GM12878 (cell line): ENCODE data around the gene ZNF525. TPM values are rescaled to one million over a fixed set of nuclear protein-coding genes. Genes with fewer than 3 reads are reported as not detected.

Source experiments
- ATAC-seq: fragments of 200-7000 bp; cut with Tn5 transposase; 3 replicates; pipeline ENCODE4 v1.9.1; 2020; ENCODE audit warnings: mild to moderate bottlenecking, moderate library complexity
- BruUV-seq: library from RNA; stranded (reverse); fragments of 400-500 nt; replicated peaks from 2 replicates; lab custom pipeline; 2021; lab: Mats Ljungman, UMichigan
- CTCF ChIA-PET: fragments of 300-600 bp; sonication (Branson Sonifier 250); formaldehyde crosslinking; extraction: SDS; loops from one replicate; lab custom pipeline; 2021; ENCODE audit warnings: inconsistent platforms; lab: Yijun Ruan, JAX
- POLR2A ChIA-PET: fragments of 350-600 bp; formaldehyde crosslinking; extraction: SDS; loops from one replicate; lab custom pipeline; 2021; ENCODE audit warnings: inconsistent platforms; lab: Charles Lee
- RAD21 ChIA-PET: fragments of 300-600 bp; sonication (Branson Sonifier 250); formaldehyde crosslinking; loops from one replicate; lab custom pipeline; 2023; ENCODE audit warnings: antibody characterized with exemption; ENCODE audit not compliant: unreplicated experiment; lab: Charles Lee
- SMC1A ChIA-PET: fragments of 300-600 bp; sonication (Branson Sonifier 250); formaldehyde crosslinking; loops from one replicate; lab custom pipeline; 2023; ENCODE audit not compliant: unreplicated experiment, uncharacterized antibody; lab: Charles Lee
- DNase-seq: peaks from one replicate; pipeline ENCODE4 v3.0.0-alpha.2; 2011; ENCODE audit warnings: low read depth, low spot score
- FAIRE-seq: peaks from 3 replicates; lab custom pipeline; 2011; peaks lifted over from hg19 to GRCh38; lab: Jason Lieb, UNC
- H2AFZ ChIP-seq: 2 replicates; pipeline ENCODE4 v1.6.0; 2011; ENCODE audit warnings: low read depth, low read length, control low read depth; ENCODE audit not compliant: control insufficient read depth
- H3K27ac ChIP-seq: 2 replicates; pipeline ENCODE4 v1.5.1; 2011; ENCODE audit warnings: control low read depth; ENCODE audit not compliant: control insufficient read depth, insufficient read depth
- H3K27me3 ChIP-seq, 2 experiments: replicated peaks in 1 of 2; 2 replicates each; pipeline versions ENCODE4 v1.6.0 to v1.6.1; 2011; ENCODE audit warnings: low read length in 1 of 2; ENCODE audit not compliant: control insufficient read depth in 2 of 2, insufficient read depth in 2 of 2
- H3K36me3 ChIP-seq, 2 experiments: 2 replicates each; pipeline ENCODE4 v1.5.1; 2011; ENCODE audit warnings: low read length in 1 of 2; ENCODE audit not compliant: control insufficient read depth in 2 of 2, insufficient read depth in 2 of 2
- H3K4me1 ChIP-seq: 2 replicates; pipeline ENCODE4 v1.6.1; 2011; ENCODE audit warnings: mild to moderate bottlenecking, low read length, moderate library complexity, mixed read lengths; ENCODE audit not compliant: control insufficient read depth, insufficient read depth
- H3K4me2 ChIP-seq: 2 replicates; pipeline ENCODE4 v1.6.0; 2011; ENCODE audit warnings: control low read depth; ENCODE audit not compliant: control insufficient read depth, insufficient read depth
- H3K4me3 ChIP-seq: fragments of 200-600 bp; sonication (generic); 2 replicates; pipeline ENCODE4 v1.5.1; 2016
- H3K79me2 ChIP-seq: 2 replicates; pipeline ENCODE4 v1.6.0; 2011; ENCODE audit warnings: low read length; ENCODE audit not compliant: control insufficient read depth, insufficient read depth
- H3K9ac ChIP-seq: 2 replicates; pipeline ENCODE4 v1.8.0; 2011; ENCODE audit warnings: low read length, control low read depth, mixed read lengths; ENCODE audit not compliant: control insufficient read depth, insufficient read depth
- H3K9me3 ChIP-seq: replicated peaks from 3 replicates; pipeline ENCODE4 v1.5.1; 2011; ENCODE audit warnings: mild to moderate bottlenecking, low read length; ENCODE audit not compliant: control insufficient read depth, insufficient read depth
- H4K20me1 ChIP-seq: 2 replicates; pipeline ENCODE4 v1.6.0; 2011; ENCODE audit not compliant: control insufficient read depth, insufficient read depth
- ASH2L ChIP-seq: fragments of 300-600, 200-600 bp; sonication (generic); IDR thresholded peaks from 2 replicates; pipeline ENCODE4 v1.6.1; 2017; ENCODE audit warnings: low read depth, mild to moderate bottlenecking, borderline replicate concordance
- ATF2 ChIP-seq: IDR thresholded peaks from 2 replicates; pipeline ENCODE4 v1.6.1; 2012; ENCODE audit warnings: low read length, inconsistent platforms
- CBX5 ChIP-seq: sonication (generic); IDR thresholded peaks from 2 replicates; pipeline ENCODE4 v1.6.1; 2016; ENCODE audit warnings: low read depth, moderate library complexity, mild to moderate bottlenecking, inconsistent platforms
- CEBPZ ChIP-seq: fragments of 150-350 bp; IDR thresholded peaks from 2 replicates; pipeline ENCODE4 v1.6.1; 2016; ENCODE audit warnings: low read depth, low read length
- E2F4 ChIP-seq: IDR thresholded peaks from 2 replicates; pipeline ENCODE4 v1.6.1; 2012; ENCODE audit warnings: low read depth, low read length, improper control_type of control experiment
- EED ChIP-seq: sonication (generic); IDR thresholded peaks from 2 replicates; pipeline ENCODE4 v1.6.1; 2016; ENCODE audit warnings: antibody characterized with exemption, low read depth
- EGR1 ChIP-seq, 2 experiments: IDR thresholded peaks; 1 replicate in 1 of 2; 2 replicates in 1 of 2; pipeline ENCODE4 v1.6.1; 2011 to 2012; ENCODE audit warnings: low read depth in 2 of 2, low read length in 2 of 2, borderline replicate concordance in 1 of 2, mild to moderate bottlenecking in 1 of 2, moderate library complexity in 1 of 2
- ESRRA ChIP-seq: IDR thresholded peaks from 2 replicates; pipeline ENCODE4 v1.6.1; 2012; ENCODE audit warnings: mild to moderate bottlenecking, low read length, improper control_type of control experiment
- FOXK2 ChIP-seq: fragments of 450-650 bp; IDR thresholded peaks from 2 replicates; pipeline ENCODE4 v1.6.1; 2017; ENCODE audit warnings: mild to moderate bottlenecking, moderate library complexity
- IKZF1 ChIP-seq: fragments of 450-650 bp; conservative IDR thresholded peaks from 2 replicates; pipeline ENCODE4 v1.6.1; 2017; ENCODE audit warnings: antibody characterized with exemption, mild to moderate bottlenecking
- MAX ChIP-seq: IDR thresholded peaks from 2 replicates; pipeline ENCODE4 v1.6.1; 2012; ENCODE audit warnings: low read depth, low read length, improper control_type of control experiment
- PML ChIP-seq: IDR thresholded peaks from 2 replicates; pipeline ENCODE4 v1.6.1; 2012; ENCODE audit warnings: low read length, inconsistent platforms
- RAD21 ChIP-seq: IDR thresholded peaks from 2 replicates; pipeline ENCODE4 v1.6.1; 2011; ENCODE audit warnings: mild to moderate bottlenecking, low read depth, low read length, moderate library complexity; ENCODE audit not compliant: insufficient read depth
- SKIL ChIP-seq: fragments of 450-650 bp; IDR thresholded peaks from 2 replicates; pipeline ENCODE4 v1.6.1; 2017; ENCODE audit warnings: mild to moderate bottlenecking, low read depth, inconsistent platforms; ENCODE audit not compliant: poor library complexity, severe bottlenecking
- SMAD1 ChIP-seq: fragments of 450-650 bp; IDR thresholded peaks from 2 replicates; pipeline ENCODE4 v1.6.1; 2018; ENCODE audit warnings: mild to moderate bottlenecking, low read depth; ENCODE audit not compliant: partially characterized antibody
- SRF ChIP-seq, 2 experiments: IDR thresholded peaks; 2 replicates each; pipeline ENCODE4 v1.6.1; 2011; ENCODE audit warnings: low read depth in 2 of 2, low read length in 2 of 2, mild to moderate bottlenecking in 1 of 2, moderate library complexity in 1 of 2
- WGBS: methylation state at CpG from one replicate; pipeline ENCODE4 v1.1.6; 2016; ENCODE audit warnings: low lambda C conversion rate; ENCODE audit not compliant: insufficient replicate concordance, insufficient coverage; ENCODE audit errors: missing lambda C conversion rate; 5-methylcytosine and 5-hydroxymethylcytosine counted together
- in situ Hi-C: fragments of 300-500 bp; cut with MboI; formaldehyde crosslinking; loops from 9 replicates; pipeline ENCODE4 v1.14.3; 2018; ENCODE audit warnings: mixed read lengths
- intact Hi-C: fragments of 100-400 bp; cut with micrococcal nuclease; formaldehyde crosslinking; loops from one replicate; pipeline ENCODE4 v1.14.2; 2022; ENCODE audit not compliant: unreplicated experiment
- polyA plus RNA-seq, 11 experiments: library from polyadenylated mRNA; depleted of rRNA in 4 of 11; unstranded in 6 of 11; stranded (reverse) in 5 of 11; fragments of >200 nt; fragmentation: Nextera tagmentation in 4 of 11; fragmentation: Illumina TruSeq in 1 of 11; extraction: Ambion mirVana in 4 of 11; extraction: Trizol in 1 of 11; gene quantifications; 1 replicate in 1 of 11; 2 replicates in 10 of 11; pipeline versions ENCODE4 v1.2.1 to v1.2.3, GENCODE V29; 2011 to 2016; ENCODE audit warnings: inconsistent platforms in 2 of 11, missing spikeins in 2 of 11, low read depth in 1 of 11
- total RNA-seq, 4 experiments: library from RNA; depleted of rRNA in 3 of 4; stranded (reverse); fragments of >200 nt in 3 of 4; fragmentation: Illumina TruSeq in 1 of 4; extraction: Trizol in 1 of 4; gene quantifications; 2 replicates each; pipeline versions ENCODE4 v1.2.1 to v1.2.3, GENCODE V29; 2013 to 2021

Gene ZNF525
- total and polyA plus RNA-seq, 10 of the 15 experiments (the other 5 are each of a cell fraction or from before 2014, with no cell fraction given) = 3.0 to 25.8 (median 9.4) TPM

- BruUV-seq = no TSS peak
- WGBS = 79% methylated on average over 5 of the region's 5 CpGs
- no peaks in the 10 kb centered on the region for H3K4me1 ChIP-seq
- H3K27me3 ChIP-seq = no peaks in the 10 kb centered on the region
- no peak overlapping the region for H3K9ac ChIP-seq
- ChIA-PET CTCF (interaction anchor here (0.8 kb wide), 1 partner anchor 83 kb away, joined by 3 read pairs; no protein-coding TSS in a partner anchor), SMC1A (no interaction called here), RAD21 (no interaction called here), POLR2A (no interaction called here)
- H3K4me3 ChIP-seq = no peak overlapping the region
- ATAC-seq (no peak), DNase-seq (no peak), FAIRE-seq (no peak)
- intact Hi-C loops = loop anchor here (10.0 kb wide), 1 partner anchor 602 kb away; no protein-coding TSS in a partner anchor
- no peak overlapping the region for H2AFZ ChIP-seq
- no peaks in the 10 kb centered on the region for H3K36me3 ChIP-seq
- no peaks in the 10 kb centered on the region for H3K9me3 ChIP-seq
- no peaks in the 10 kb centered on the region for H4K20me1 ChIP-seq
- in situ Hi-C loops = loop anchor here (10.0 kb wide), 1 partner anchor 602 kb away; no protein-coding TSS in a partner anchor
- H3K79me2 ChIP-seq = no peaks in the 10 kb centered on the region
- H3K27ac ChIP-seq = no peak overlapping the region
- H3K4me2 ChIP-seq = no peak overlapping the region
- no peak for TF ChIP-seq SKIL
- no peak for TF ChIP-seq SRF (IDR thresholded peaks at IDR 0.05; ENCODE audit: low read depth in 2 of 2, low read length in 2 of 2)
- TF ChIP-seq ATF2 = no peak
- no peak for TF ChIP-seq FOXK2
- no peak for TF ChIP-seq MAX
- TF ChIP-seq EGR1 (IDR thresholded peaks at IDR 0.05; ENCODE audit: borderline replicate concordance in 1 of 2, low read depth in 2 of 2, low read length in 2 of 2) = no peak
- TF ChIP-seq ASH2L = no peak
- no peak for TF ChIP-seq PML
- TF ChIP-seq E2F4 = no peak
- TF ChIP-seq SMAD1 = no peak
- no peak for TF ChIP-seq CEBPZ
- TF ChIP-seq IKZF1 = no peak
- no peak for TF ChIP-seq EED
- no peak for TF ChIP-seq RAD21
- TF ChIP-seq CBX5 = no peak
- no peak for TF ChIP-seq ESRRA
Observed at GRCh38 chr19:53422551-53422950, 57.0 kb downstream of the ZNF525 start.
